HEK293T (cell line): ENCODE data around the gene ILF2.
A peak's percentile ranks its signal among the peaks of the same experiment; 100 is the strongest.

Experiments used
- CTCF ChIA-PET: fragments of 350-600 bp; formaldehyde crosslinking; extraction: SDS; loops from one replicate; lab custom pipeline; 2021; ENCODE audit warnings: antibody characterized with exemption, inconsistent platforms; lab: Yijun Ruan, JAX
- POLR2A ChIA-PET: fragments of 350-600 bp; formaldehyde crosslinking; extraction: SDS; loops from one replicate; lab custom pipeline; 2020; ENCODE audit warnings: antibody characterized with exemption, inconsistent platforms; lab: Yijun Ruan, JAX
- DNase-seq: peaks from one replicate; pipeline ENCODE4 v3.0.0; 2012; ENCODE audit warnings: mixed read lengths; ENCODE audit errors: extremely low spot score
- ARNT ChIP-seq: fragments of 450-650 bp; IDR thresholded peaks from 2 replicates; pipeline ENCODE4 v1.6.1; 2017; ENCODE audit warnings: mild to moderate bottlenecking
- BHLHE40 ChIP-seq: fragments of 450-650 bp; IDR thresholded peaks from 2 replicates; pipeline ENCODE4 v1.6.1; 2016; ENCODE audit warnings: mild to moderate bottlenecking, moderate library complexity, borderline replicate concordance
- CTBP1 ChIP-seq: fragments of 450-650 bp; IDR thresholded peaks from 2 replicates; pipeline ENCODE4 v1.6.1; 2016; ENCODE audit warnings: borderline replicate concordance
- ELF4 ChIP-seq: fragments of 450-650 bp; IDR thresholded peaks from 2 replicates; pipeline ENCODE4 v1.6.1; 2017; ENCODE audit warnings: antibody characterized with exemption
- FOXA1 ChIP-seq: fragments of 450-650 bp; IDR thresholded peaks from 2 replicates; pipeline ENCODE4 v1.6.1; 2016; ENCODE audit warnings: mild to moderate bottlenecking
- FOXK2 ChIP-seq: fragments of 450-650 bp; IDR thresholded peaks from 2 replicates; pipeline ENCODE4 v1.6.1; 2016; ENCODE audit warnings: mild to moderate bottlenecking
- FOXM1 ChIP-seq: fragments of 450-650 bp; IDR thresholded peaks from 2 replicates; pipeline ENCODE4 v1.6.1; 2017; ENCODE audit warnings: mild to moderate bottlenecking, borderline replicate concordance
- HDGF ChIP-seq: fragments of 450-650 bp; IDR thresholded peaks from 2 replicates; pipeline ENCODE4 v1.6.1; 2017; ENCODE audit warnings: antibody characterized with exemption, borderline replicate concordance
- L3MBTL2 ChIP-seq: fragments of 450-650 bp; conservative IDR thresholded peaks from 2 replicates; pipeline ENCODE4 v1.6.1; 2016; ENCODE audit warnings: mild to moderate bottlenecking
- LEF1 ChIP-seq: fragments of 450-650 bp; IDR thresholded peaks from 2 replicates; pipeline ENCODE4 v1.6.1; 2017; ENCODE audit warnings: mild to moderate bottlenecking, borderline replicate concordance
- NFRKB ChIP-seq: fragments of 450-650 bp; IDR thresholded peaks from 2 replicates; pipeline ENCODE4 v1.6.1; 2016; ENCODE audit warnings: mild to moderate bottlenecking, moderate library complexity
- PKNOX1 ChIP-seq: fragments of 450-650 bp; IDR thresholded peaks from 2 replicates; pipeline ENCODE4 v1.6.1; 2016
- SP1 ChIP-seq: fragments of 450-650 bp; IDR thresholded peaks from 2 replicates; pipeline ENCODE4 v1.6.1; 2017
- SUZ12 ChIP-seq: fragments of 450-650 bp; IDR thresholded peaks from 2 replicates; pipeline ENCODE4 v1.6.1; 2016; ENCODE audit warnings: mild to moderate bottlenecking
- TARDBP ChIP-seq: fragments of 450-650 bp; IDR thresholded peaks from 2 replicates; pipeline ENCODE4 v1.6.1; 2016
- ZNF384 ChIP-seq: fragments of 450-650 bp; IDR thresholded peaks from 2 replicates; pipeline ENCODE4 v1.6.1; 2016

ILF2 gene

GRCh38 chr1:153682730-153683129 lies 11.9 kb upstream of the ILF2 start:
- TF ChIP-seq NFRKB (no peak), SUZ12 (no peak), ARNT (no peak), ELF4 (no peak), FOXA1 (no peak), BHLHE40 (no peak), ZNF384 (no peak), HDGF (no peak), PKNOX1 (no peak), FOXM1 (no peak)
- ChIA-PET POLR2A (interaction anchor here (1.4 kb wide), 1 partner anchor 45 kb away, joined by 3 read pairs; the partner anchor contains the start of gene INTS3), CTCF (no interaction called here)
- no peak for DNase-seq

GRCh38 chr1:153680120-153680403 lies 9.3 kb upstream of the ILF2 start:
- DNase-seq = no peak
- no peak for TF ChIP-seq ELF4
- TF ChIP-seq FOXM1 = no peak
- TF ChIP-seq SUZ12 = no peak
- no peak for TF ChIP-seq LEF1
- no peak for TF ChIP-seq HDGF
- no peak for TF ChIP-seq ARNT
- TF ChIP-seq SP1 = no peak
- TF ChIP-seq PKNOX1 = no peak
- TF ChIP-seq ZNF384 = no peak
- TF ChIP-seq BHLHE40 = no peak
- TF ChIP-seq TARDBP = no peak
- CTCF ChIA-PET = no interaction called here
- POLR2A ChIA-PET = no interaction called here

- ChIA-PET CTCF (no interaction called here), POLR2A (no interaction called here)
- DNase-seq = no peak
- TF ChIP-seq NFRKB (no peak), ZNF384 (no peak), LEF1 (no peak), BHLHE40 (no peak), CTBP1 (no peak), FOXM1 (no peak), ARNT (no peak), FOXK2 (no peak), SP1 (no peak), L3MBTL2 (no peak), HDGF (no peak), ELF4 (no peak)
Measured at GRCh38 chr1:153679337-153680119, 8.7 kb upstream of the ILF2 start.

- no peak for DNase-seq
- TF ChIP-seq BHLHE40 (no peak), L3MBTL2 (peak; percentile 57; the same call in 1 of the 2 replicates)
- POLR2A ChIA-PET = interaction anchor here (0.8 to 1.2 kb wide), 2 partner anchors 105 to 312 kb away, joined by 3 to 6 read pairs; no protein-coding TSS in a partner anchor
- CTCF ChIA-PET = interaction anchor here (1.1 to 1.9 kb wide), 3 partner anchors 70 to 308 kb away, joined by 3 to 12 read pairs (median 4); partner anchors contain the start of gene RAB13
Measured at GRCh38 chr1:153678519-153679336, 7.9 kb upstream of the ILF2 start, which contains the start of gene NPR1. Gene NPR1, plus strand, starts transcription at chr1:153678688. Its CDS starts 421 bp downstream, at chr1:153679109.

GRCh38 chr1:153677718-153678518 lies 7.1 kb upstream of the ILF2 start:
- peak; percentile 77 for DNase-seq
- ChIA-PET CTCF (interaction anchor here (0.9 to 1.9 kb wide), 6 partner anchors 51 to 325 kb away, joined by 3 to 12 read pairs (median 4); partner anchors contain the start of genes RAB13 and S100A13), POLR2A (interaction anchor here (0.8 to 1.2 kb wide), 3 partner anchors 50 to 312 kb away, joined by 3 to 7 read pairs (median 6); partner anchors contain the start of gene INTS3)
- TF ChIP-seq PKNOX1 (no peak), FOXK2 (no peak), L3MBTL2 (no peak), TARDBP (no peak), HDGF (no peak), SP1 (no peak), FOXA1 (no peak), CTBP1 (no peak), FOXM1 (no peak), ELF4 (no peak)
